HUES64 (cell line): ENCODE results near the gene GNGT2.

Experiments used
- H3K27ac ChIP-seq: 2 replicates; pipeline ENCODE4 v1.7.0; 2013; ENCODE audit warnings: low read depth, low read length, inconsistent platforms
- H3K27me3 ChIP-seq: 2 replicates; pipeline ENCODE4 v1.6.1; 2013; ENCODE audit warnings: mild to moderate bottlenecking, low read length; ENCODE audit not compliant: insufficient read depth
- H3K36me3 ChIP-seq: 2 replicates; pipeline ENCODE4 v1.6.1; 2013; ENCODE audit warnings: mild to moderate bottlenecking, low read length; ENCODE audit not compliant: insufficient read depth
- H3K4me1 ChIP-seq: 2 replicates; pipeline ENCODE4 v1.6.1; 2013; ENCODE audit warnings: mild to moderate bottlenecking, low read length, moderate library complexity; ENCODE audit not compliant: insufficient read depth
- H3K4me3 ChIP-seq: 2 replicates; pipeline ENCODE4 v1.5.1; 2013; ENCODE audit warnings: mild to moderate bottlenecking, low read length, moderate library complexity
- H3K9ac ChIP-seq: 2 replicates; pipeline ENCODE4 v1.6.1; 2013; ENCODE audit warnings: mild to moderate bottlenecking, low read depth, low read length
- H3K9me3 ChIP-seq: 2 replicates; pipeline ENCODE4 v1.6.1; 2013; ENCODE audit warnings: low read depth, low read length; ENCODE audit not compliant: insufficient read depth
- WGBS: fragments of 150-250, 120-280 bp; methylation state at CpG from one replicate; pipeline ENCODE4 v1.1.7; 2013; ENCODE audit warnings: missing lambda C conversion rate; 5-methylcytosine and 5-hydroxymethylcytosine counted together

GNGT2 gene

DNA sequence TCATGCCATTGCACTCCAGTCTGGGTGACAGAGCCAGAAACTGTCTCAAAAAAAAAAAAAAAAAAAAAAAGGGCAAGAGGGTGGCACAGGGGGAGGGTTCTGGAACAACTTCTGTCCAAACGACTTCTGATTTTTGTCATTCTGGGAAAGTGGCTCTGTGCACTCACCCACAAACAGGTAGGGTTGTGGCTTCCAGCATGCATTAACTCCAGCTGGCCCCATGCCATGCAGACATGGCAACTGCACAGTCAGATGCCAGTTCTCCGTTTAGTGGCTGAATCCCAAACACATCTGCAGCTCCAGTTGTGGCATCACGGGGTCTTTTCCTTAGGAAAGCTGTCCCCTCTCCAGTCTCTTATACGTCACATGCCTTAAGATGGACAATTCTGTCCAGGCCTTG, 47.5 kb downstream of the GNGT2 start:
- H3K27me3 ChIP-seq: no peaks in the 10 kb centered on the region
- H3K27ac ChIP-seq: no peak overlapping the region
- no peaks in the 10 kb centered on the region for H3K4me1 ChIP-seq
- 91% methylated on average over 4 of the region's 4 CpGs for WGBS
- H3K36me3 ChIP-seq: no peaks in the 10 kb centered on the region
- H3K4me3 ChIP-seq: no peak overlapping the region
- no peak overlapping the region for H3K9ac ChIP-seq
- H3K9me3 ChIP-seq: no peaks in the 10 kb centered on the region

DNA sequence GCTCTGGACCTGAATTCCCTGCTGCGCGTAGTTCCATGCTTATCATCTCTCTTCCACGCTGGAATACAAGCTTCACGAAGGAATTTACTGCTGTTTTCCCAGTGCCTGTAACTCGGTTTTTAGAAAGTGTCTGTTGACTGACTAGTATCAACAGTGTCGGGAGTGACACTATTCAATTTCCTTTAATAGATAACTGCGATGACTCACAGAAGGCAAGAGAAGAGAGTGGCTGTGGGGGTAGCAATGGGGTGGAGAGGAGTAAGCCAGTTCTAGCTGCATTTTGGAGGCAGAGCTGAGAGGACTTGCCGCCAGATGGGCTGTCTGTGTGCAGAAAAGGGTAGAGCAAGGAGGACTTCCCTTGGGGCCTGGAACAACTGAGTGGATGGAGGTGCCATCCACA, 52.6 kb downstream of the GNGT2 start:
- Histone ChIP-seq H3K27me3 (no peaks in the 10 kb centered on the region), H3K36me3 (no peaks in the 10 kb centered on the region), H3K9ac (no peak overlapping the region), H3K27ac (no peak overlapping the region), H3K4me1 (no peaks in the 10 kb centered on the region), H3K4me3 (no peak overlapping the region), H3K9me3 (no peaks in the 10 kb centered on the region)
- 81% methylated on average over 8 of the region's 8 CpGs for WGBS

DNA sequence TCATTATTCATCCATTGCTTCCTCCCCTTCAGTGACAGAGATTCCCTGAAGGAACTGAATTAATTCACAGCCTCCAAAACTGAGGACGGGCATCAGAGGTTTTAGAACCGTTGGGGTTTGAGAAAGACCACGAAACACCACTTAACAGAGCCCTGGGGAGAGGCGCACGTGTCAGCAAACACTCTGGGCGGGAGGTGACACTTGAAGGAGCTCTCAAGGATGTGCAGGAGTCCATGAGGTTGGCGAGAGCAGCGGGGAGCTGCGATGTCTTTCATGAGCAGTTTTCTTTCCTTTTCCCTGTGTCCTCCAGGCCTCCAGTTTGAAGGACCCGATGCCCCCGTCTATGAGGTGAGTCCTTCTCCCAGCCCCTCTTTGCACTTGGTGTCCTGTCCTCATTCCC, 54.1 kb downstream of the GNGT2 start:
- no peaks in the 10 kb centered on the region for H3K9me3 ChIP-seq
- no peaks in the 10 kb centered on the region for H3K27me3 ChIP-seq
- H3K9ac ChIP-seq: no peak overlapping the region
- no peaks in the 10 kb centered on the region for H3K4me1 ChIP-seq
- 91% methylated on average over 11 of the region's 11 CpGs for WGBS
- no peak overlapping the region for H3K27ac ChIP-seq
- H3K36me3 ChIP-seq: no peaks in the 10 kb centered on the region
- H3K4me3 ChIP-seq: no peak overlapping the region
